Natural killer cell (primary cell): ENCODE measurements around the gene SWSAP1. TPM values are rescaled to one million over a fixed set of nuclear protein-coding genes. Genes with fewer than 3 reads are reported as not detected.

Experiments used
- ATAC-seq, 3 donors: fragments of 150-1000 bp in 2 of 3; fragments of 200-7000 bp in 1 of 3; cut with Tn5 transposase; 1 replicate in 1 of 3; 2 replicates in 2 of 3; pipeline ENCODE4 v1.10.0; 2021; ENCODE audit warnings: mild to moderate bottlenecking in 2 of 3, moderate library complexity in 2 of 3
- DNase-seq, 2 donors: peaks; one replicate each; pipeline versions ENCODE4 v3.0.0 to v3.0.0-alpha.2; 2013 to 2021; ENCODE audit warnings: mixed read lengths in 1 of 2
- H3K27ac ChIP-seq: one replicate; pipeline ENCODE4 v1.5.1; 2013; ENCODE audit warnings: mild to moderate bottlenecking, low read length
- H3K27me3 ChIP-seq: one replicate; pipeline ENCODE4 v1.6.1; 2013; ENCODE audit warnings: low read length; ENCODE audit not compliant: control insufficient read depth, insufficient read depth
- H3K36me3 ChIP-seq: one replicate; pipeline ENCODE4 v1.6.1; 2013; ENCODE audit warnings: low read length; ENCODE audit not compliant: control insufficient read depth, insufficient read depth
- H3K4me1 ChIP-seq: one replicate; pipeline ENCODE4 v1.6.1; 2013; ENCODE audit warnings: low read length; ENCODE audit not compliant: control insufficient read depth, insufficient read depth
- H3K4me3 ChIP-seq: one replicate; pipeline ENCODE4 v1.5.1; 2013; ENCODE audit warnings: low read length
- H3K9me3 ChIP-seq: one replicate; pipeline ENCODE4 v1.6.1; 2013; ENCODE audit warnings: low read length; ENCODE audit not compliant: control insufficient read depth, insufficient read depth
- H3K27ac Mint-ChIP-seq, 2 donors: one replicate each; pipeline ENCODE4 v1.8.0; 2022; ENCODE audit warnings: mild to moderate bottlenecking in 2 of 2, mixed read lengths in 2 of 2, moderate library complexity in 1 of 2
- H3K27me3 Mint-ChIP-seq, 2 donors: one replicate each; pipeline ENCODE4 v1.8.0; 2022; ENCODE audit warnings: low read depth in 2 of 2, mixed read lengths in 2 of 2
- H3K36me3 Mint-ChIP-seq: one replicate; pipeline ENCODE4 v1.8.0; 2022; ENCODE audit warnings: mixed read lengths
- H3K4me1 Mint-ChIP-seq, 2 donors: one replicate each; pipeline ENCODE4 v1.8.0; 2022; ENCODE audit warnings: mixed read lengths in 2 of 2
- H3K4me3 Mint-ChIP-seq: one replicate; pipeline ENCODE4 v1.8.0; 2022; ENCODE audit warnings: mild to moderate bottlenecking, moderate library complexity, mixed read lengths
- H3K9me3 Mint-ChIP-seq, 2 donors: one replicate each; pipeline ENCODE4 v1.8.0; 2022; ENCODE audit warnings: mixed read lengths in 2 of 2
- CTCF ChIP-seq: fragments of 200-600 bp; IDR thresholded peaks from one replicate; pipeline ENCODE4 v1.8.0; 2022; ENCODE audit warnings: antibody characterized with exemption
- WGBS: methylation state at CpG from one replicate; pipeline ENCODE4 v1.1.7; 2013; ENCODE audit warnings: missing lambda C conversion rate; ENCODE audit not compliant: insufficient coverage; 5-methylcytosine and 5-hydroxymethylcytosine counted together
- intact Hi-C: fragments of 100-400 bp; cut with micrococcal nuclease; formaldehyde crosslinking; loops from one replicate; pipeline ENCODE4 v1.14.2; 2022
- total RNA-seq, 4 donors: library from RNA; stranded (reverse); fragments of 120-200 nt in 1 of 4; gene quantifications; one replicate each; pipeline versions ENCODE4 v1.2.3 to v1.2.4, GENCODE V29; 2013 to 2022

Gene SWSAP1
- total RNA-seq, 3 donors from 2014 or later (not counting 1 experiment from before 2014, with no cell fraction given), result 2.1 to 2.9 (median 2.8) TPM

- TF ChIP-seq CTCF, result no peak
- Mint-ChIP-seq H3K36me3 (no peaks in the 10 kb centered on the region), H3K9me3 (no peaks in the 10 kb centered on the region), H3K4me1 (peaks cover 30 to 44% of the 10 kb centered on the region in 2 donors), H3K27ac (no peak within 1 kb of the TSS), H3K27me3 (peaks cover 18 to 48% of the 10 kb centered on the region in 2 donors), H3K4me3 (no peak within 1 kb of the TSS)
- ATAC-seq (no peak), DNase-seq (no peak)
- intact Hi-C loops, result no loop called here
- no peaks in the 10 kb centered on the region for H3K9me3 ChIP-seq
- H3K4me3 ChIP-seq, result no peak within 1 kb of the TSS
- WGBS, result 6% methylated on average over 72 of the region's 72 CpGs
- H3K4me1 ChIP-seq, result peaks cover 47% of the 10 kb centered on the region
- peaks cover 44% of the 10 kb centered on the region for H3K27me3 ChIP-seq
- H3K27ac ChIP-seq, result no peak within 1 kb of the TSS
- H3K36me3 ChIP-seq, result no peaks in the 10 kb centered on the region
These were observed 44.4 kb downstream of the SWSAP1 start, which contains the start of gene RGL3 for GRCh38 chr19:11418549-11419506. Gene RGL3 (minus strand): TSS chr19:11419314. CDS start chr19:11419278, 36 bp downstream.

GRCh38 chr19:11420429-11421370, 46.2 kb downstream of the SWSAP1 start:
- H3K27ac Mint-ChIP-seq, result peak overlapping the region in 1 of 2 donors; percentile 63
- intact Hi-C loops, result loop anchor here (5.0 kb wide), 1 partner anchor 38 kb away; the partner anchor contains the start of gene EPOR

More at GRCh38 chr19:11420429-11421370, 46.2 kb downstream of the SWSAP1 start:
- peaks cover 50% of the 10 kb centered on the region for H3K4me1 ChIP-seq
- Mint-ChIP-seq H3K4me3 (peak overlapping the region; percentile 86), H3K9me3 (no peaks in the 10 kb centered on the region), H3K36me3 (no peaks in the 10 kb centered on the region), H3K27me3 (peaks cover 21 to 51% of the 10 kb centered on the region in 2 donors), H3K4me1 (peaks cover 30 to 46% of the 10 kb centered on the region in 2 donors)
- no peaks in the 10 kb centered on the region for H3K9me3 ChIP-seq
- 2% methylated on average over 40 of the region's 46 CpGs for WGBS
- peak in 1 of 2 donors; percentile 34 for DNase-seq
- peaks cover 49% of the 10 kb centered on the region for H3K27me3 ChIP-seq
- ATAC-seq, result no peak
- H3K36me3 ChIP-seq, result no peaks in the 10 kb centered on the region
- TF ChIP-seq CTCF, result no peak
- H3K27ac ChIP-seq, result no peak overlapping the region
- H3K4me3 ChIP-seq, result peak overlapping the region; percentile 13
